Measurements from ENCODE around the gene TMEM117.

The TMEM117 gene

DNA sequence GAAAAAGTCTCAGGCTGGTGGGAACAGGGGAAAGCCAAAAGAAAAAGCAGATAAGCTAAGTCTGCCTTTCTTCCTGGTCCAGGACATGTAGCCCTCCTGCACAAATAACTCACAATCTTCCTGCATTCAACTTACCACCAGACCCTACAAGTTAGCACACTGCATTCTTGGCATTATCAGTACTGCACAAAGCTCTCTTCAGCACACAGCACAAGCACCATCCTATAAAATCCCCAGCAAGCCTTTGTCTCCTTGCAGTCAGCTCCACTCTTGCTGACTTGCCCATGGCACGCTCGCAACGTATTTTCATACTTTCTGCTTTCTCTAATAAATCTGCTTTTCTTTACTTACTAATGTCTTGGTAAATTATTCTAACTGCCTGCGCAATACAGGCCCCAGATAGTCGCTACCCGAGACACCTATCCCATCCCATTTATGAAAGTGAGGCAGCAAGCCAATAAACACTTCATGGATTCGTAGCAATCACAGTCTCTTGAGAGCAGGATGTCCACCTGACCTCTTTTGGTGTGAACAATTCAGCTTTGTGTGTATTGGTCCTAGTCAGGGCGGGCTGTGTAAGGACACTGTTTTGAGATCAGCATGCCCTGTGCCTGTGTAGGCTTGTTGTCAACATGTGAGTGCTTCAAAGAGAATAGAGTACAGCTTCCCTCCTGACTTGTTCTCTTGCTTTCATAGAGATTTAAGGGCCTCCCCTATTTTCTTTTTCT lies 49.0 kb downstream of the TMEM117 start:
- no peak for DNase-seq (ENCODE audit: low read depth)

DNA sequence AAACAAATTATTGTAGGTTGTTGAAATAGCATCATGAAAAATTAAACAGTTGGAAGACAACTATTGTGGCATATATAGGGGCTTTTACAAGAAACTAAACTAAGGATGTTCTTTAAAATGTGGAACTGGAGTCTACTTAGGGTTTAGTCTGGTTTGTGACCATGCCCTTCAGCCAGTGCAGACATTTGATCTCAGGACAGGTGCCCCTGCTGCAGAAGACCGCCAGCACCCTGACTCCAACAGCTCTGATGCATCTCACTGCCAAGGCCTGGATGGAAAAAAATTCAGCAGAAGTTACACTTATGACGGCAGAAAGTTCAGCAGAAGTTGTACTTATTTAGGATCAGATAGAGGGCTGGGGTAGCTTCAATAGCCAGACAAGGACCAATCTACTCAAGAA lies 51.5 kb downstream of the TMEM117 start:
- DNase-seq (ENCODE audit: low read depth) = no peak

DNA sequence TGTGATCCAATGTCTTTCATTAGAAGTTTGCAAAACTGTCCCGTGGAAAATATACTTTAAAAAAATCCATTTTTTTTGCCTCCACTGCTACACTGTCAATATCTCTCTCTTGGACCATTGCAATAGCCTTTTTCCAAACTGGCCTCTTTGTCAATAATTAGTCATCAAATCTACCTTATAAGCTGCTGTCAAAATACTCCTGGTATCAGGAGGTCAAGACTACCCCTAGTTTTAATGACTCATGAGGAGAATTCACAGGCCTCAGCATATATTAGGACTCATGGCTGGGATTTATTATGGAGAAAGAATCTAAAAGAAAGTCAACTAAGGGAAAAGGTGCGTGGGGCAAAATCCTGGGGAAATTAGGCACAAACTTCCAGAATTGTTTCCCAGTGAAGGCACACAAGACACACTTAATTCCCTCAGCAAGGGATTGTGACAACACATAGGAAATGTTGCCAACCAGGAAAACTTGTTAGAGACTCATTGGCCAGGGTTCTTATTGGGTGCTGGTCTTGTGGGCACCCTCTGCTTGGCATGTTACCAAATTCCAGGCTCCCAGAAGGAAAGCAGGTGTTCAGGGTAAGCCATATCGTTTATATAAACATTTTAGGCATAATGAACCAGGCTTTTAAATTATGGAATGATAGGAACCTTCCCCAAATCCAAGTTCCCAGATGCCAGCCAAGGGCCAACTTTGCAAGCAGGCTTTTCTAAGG lies 56.1 kb downstream of the TMEM117 start:
- DNase-seq (ENCODE audit: low read depth) = no peak

DNA sequence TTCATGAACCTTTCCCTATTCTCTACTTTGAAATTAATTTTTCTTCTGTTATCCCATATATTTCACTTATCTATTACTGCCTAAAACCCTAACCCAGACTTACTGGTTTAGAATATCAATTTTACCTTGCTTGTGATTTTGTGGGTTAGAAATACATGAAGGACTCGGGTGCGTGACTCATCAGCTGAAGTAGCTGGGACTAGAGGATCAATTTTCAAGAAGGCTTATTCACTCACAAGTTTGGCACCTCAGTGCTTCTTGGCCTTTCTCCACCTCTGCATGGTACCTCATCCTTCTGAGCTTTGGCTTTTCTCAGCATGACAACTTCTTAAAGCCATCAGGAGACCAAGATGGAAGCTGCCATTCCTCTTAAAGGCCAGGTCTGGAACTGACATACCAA lies 57.8 kb downstream of the TMEM117 start:
- no peak for DNase-seq (ENCODE audit: low read depth)

DNA sequence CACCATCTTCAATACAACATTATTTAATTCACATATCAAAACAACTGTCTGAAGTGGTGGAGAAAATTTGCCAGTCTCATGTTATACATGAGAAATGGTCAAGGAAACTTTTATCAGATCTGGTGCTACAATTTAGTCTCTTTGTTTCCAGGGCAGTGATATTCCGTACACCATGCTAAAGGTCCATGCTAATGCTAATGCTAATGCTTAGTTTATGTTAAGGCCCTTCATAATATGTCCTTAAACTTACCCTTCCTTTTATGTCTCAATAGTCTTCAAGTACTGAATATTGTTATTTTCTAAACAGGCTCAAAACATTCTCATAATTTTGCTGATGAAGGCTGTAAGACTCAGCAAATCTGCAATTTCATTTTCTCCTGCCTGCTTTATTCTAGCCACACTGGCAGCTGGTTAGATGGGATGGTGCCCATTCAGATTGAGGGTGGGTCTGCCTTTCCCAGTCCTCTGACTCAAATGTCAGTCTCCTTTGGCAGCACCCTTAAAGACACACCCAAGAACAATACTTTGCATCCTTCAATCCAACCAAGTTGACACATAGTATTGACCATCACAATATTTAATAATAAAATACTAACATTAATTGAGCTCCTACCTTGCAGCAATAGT lies 59.8 kb downstream of the TMEM117 start:
- DNase-seq (ENCODE audit: low read depth) = no peak

DNA sequence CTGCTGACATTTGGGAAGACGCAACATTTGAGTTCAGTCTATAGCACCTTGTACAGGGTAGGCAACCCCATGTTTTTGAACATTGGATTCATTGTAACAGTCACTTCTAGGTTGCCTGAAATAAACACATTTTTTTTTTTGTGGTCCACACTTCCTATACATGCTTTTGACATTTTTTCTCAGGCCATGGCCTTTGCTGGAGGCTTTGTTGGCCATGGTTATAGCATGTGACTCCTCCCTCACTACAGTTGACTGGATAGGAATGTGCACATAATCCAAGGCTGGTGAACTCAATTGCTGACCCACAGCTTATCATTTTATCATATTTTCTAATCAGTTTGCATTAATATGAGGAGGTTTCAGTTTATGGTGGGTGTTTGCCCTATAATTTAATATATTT lies 60.6 kb downstream of the TMEM117 start:
- no peak for DNase-seq (ENCODE audit: low read depth)

DNA sequence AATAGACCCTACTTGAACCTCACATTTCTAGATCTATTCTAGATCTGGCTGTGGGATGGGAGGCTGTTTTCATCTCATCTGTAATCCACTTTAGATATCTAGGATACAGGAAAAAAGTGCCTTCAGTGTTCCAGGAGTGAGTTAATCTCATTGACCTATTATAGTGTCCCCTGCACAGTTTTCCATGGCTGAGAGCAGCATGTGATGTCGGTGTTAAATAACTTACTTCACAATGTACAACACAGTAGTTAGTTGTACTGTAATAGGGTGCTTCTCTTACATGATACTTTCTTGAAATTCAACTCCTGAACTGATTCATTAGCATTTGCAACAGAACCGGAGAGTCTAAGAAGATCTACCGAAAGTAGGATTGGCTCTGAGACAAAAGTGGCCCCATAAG lies 62.6 kb downstream of the TMEM117 start:
- no peak for DNase-seq (ENCODE audit: low read depth)

DNA sequence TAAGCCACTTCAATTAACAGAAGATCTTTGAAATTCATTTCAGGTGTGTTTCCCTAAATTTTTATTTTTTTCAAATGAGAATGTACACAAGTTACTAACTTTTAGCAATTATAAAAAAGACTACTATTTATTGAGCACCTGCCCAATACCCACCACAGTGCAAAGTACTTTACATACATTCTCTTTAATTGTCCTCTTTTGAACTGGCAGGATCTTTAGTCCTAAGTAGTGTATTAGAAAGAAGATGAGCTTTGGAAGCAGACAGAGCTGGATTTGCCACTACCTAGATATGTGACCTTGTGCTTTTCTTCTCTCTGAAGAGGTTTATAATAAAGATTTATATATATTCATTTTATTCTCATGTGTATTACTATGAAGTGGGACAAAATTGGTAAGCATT lies 63.7 kb downstream of the TMEM117 start:
- DNase-seq (ENCODE audit: low read depth) = no peak

DNA sequence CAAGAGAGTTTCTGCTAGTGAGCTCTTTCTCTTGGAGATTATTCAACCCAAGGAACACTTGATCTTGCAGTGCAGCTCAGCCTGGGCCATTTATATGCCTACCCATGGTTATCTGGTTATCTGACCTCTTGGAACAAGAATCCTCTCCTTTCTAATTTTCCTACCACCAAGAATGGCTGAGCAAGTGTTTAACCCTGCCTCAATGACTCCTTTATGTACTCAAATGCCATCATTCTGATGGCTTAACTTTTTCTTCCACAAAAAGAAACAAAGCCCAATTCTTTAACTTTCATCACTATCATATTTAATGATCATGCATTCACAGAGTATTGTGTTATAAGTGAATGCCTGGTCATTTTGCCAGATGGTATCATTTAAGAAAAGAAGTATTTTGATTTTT lies 67.8 kb downstream of the TMEM117 start:
- DNase-seq (ENCODE audit: low read depth) = no peak

DNA sequence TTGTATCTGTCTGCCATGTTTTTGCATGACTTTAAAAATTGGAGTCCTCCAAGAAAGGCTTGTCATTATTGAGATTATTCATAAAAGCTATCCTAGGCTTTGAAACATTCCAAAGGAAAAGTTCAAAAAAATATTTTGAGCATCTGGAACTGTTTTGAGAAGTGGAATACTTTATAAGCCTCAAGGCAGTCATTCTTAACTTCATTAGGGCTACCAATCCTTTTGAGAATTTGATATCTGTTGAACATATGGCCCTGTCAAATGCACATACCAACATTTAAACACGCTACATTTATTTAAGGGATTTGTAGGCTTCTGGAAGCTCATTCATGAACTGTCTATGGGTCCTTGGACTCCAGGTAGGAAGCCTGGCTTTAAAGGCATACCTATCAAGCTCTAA lies 77.0 kb downstream of the TMEM117 start:
- DNase-seq (ENCODE audit: low read depth) = no peak

DNA sequence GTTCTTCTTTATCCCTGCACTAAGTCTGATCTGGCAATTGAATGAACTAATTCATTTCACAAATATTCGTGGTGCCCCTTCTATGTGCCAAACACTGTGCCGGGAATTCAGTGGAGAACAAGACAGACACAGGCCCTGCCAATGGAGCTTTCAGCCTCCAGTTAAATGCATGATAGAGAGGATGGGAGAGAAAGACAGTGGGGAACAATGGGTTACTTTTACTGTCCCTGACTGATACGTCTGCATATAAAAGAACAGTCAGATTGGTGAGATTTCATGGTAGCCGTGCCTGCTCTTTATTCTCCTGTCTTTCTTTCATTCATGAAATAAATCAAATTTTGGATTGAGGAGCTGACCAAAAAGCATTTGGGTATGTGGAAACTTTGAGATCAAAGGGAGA lies 78.5 kb downstream of the TMEM117 start:
- no peak for DNase-seq (ENCODE audit: low read depth)

DNA sequence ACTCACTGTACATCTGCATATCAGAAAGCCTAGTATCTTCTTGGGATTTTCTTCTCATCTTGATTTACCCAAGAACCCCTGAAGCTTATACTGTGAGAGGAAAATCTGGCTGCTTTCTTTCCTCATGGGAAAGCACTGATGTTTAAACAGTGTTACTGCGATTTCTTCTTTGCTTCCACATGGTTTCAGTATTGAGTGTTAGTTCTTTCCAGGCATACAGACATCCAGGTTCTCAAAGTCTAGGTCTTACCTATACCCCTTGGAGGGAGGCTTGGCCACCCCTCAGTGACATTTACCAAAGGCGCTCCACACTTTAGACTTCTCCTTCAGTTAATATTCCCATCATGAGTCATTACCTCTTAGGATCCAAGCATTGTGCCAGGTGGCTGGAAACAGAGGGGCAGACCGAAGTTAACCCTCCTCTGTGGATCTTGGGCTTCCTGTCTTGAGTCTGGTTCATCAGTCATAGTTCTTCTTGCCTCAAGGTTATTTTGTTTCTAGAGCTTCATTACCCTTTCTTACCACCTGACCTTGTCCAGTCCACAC lies 79.1 kb downstream of the TMEM117 start:
- DNase-seq (ENCODE audit: low read depth) = no peak

DNA sequence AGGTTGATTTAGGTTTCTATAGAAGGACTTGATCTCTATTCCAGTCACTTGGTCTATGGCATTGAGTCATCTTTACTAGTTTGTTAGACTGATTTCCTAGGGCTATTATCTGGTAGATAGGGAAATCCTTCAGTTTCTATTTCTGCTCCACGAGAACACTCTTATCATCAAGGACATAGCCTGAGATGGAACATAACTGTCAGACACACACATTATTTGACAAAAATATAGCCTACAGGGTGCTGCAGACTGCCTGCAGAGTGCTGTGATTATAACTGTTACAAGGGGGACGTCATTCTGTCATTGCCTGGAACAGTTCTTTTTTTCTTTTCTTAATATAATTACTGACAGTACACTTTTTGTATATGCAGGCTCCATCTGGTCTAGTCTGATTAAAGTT lies 82.0 kb downstream of the TMEM117 start:
- no peak for DNase-seq (ENCODE audit: low read depth)

DNA sequence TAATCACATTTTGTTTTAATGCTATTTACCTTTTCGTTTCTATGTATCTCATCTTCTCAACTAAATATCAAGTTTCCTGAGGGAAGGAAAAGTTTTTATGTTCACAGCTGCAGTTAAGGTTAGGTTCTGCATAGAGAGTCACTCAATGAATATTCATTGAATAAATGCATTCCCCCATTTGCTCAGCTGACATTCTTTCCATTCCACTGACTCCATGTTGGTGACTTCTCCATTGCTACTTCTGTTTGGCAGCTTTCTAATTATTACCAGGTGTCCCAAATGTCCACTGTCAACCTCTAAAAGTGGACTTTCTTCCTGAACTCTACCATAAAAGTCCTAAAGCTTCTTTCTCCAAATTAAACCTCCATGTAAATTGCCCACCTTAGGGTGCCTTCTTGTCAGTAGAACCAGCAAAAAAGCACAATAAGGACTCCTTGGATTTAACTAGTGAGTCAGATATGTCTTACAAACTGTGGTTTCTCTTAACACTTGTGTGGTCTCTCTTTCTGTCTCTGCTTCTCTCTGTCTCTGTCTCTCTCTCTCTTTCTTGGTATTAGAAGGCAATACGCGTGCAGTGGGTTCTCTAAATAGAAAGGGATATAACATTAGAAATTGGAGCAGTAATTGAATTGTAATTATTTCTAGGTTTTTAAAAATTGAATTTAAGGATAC lies 85.9 kb downstream of the TMEM117 start:
- DNase-seq (ENCODE audit: low read depth) = no peak

DNA sequence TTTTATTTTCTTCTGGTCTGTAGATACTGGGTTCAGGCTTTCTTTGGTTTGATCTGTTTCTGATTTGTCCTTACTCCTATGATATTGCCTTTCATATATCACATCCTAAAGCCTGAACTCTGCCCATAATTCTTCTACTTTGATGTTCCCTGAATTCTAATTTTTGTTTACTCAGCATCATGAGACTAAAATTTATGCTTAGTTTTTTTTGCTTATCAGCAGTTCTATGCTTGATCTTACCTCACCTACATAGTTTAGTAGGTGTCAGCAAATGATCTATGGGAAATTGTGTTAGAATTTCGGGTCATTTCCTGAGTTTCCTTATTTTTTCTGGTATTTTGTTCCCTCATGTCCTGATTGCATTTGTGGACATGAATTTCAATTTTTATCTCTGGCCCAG lies 94.2 kb downstream of the TMEM117 start:
- no peak for DNase-seq (ENCODE audit: low read depth)

DNA sequence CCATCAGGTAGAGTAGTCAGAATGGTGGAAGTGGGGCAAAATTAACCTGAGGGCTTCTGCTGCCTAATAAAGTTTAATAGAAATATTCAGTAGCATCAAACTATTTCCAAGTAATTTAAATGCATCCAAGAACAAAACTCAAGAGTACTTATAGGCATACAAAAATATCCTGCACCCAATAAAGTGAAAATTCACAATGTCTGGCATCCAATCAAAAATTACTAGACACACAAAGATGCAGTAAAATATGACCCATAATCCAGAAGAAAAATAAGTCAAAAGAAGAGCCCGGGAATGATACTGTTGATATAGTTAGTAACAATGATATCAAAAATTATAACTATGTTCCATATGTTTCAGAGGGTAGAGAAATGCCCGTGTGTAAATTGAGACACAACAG lies 95.3 kb downstream of the TMEM117 start:
- DNase-seq (ENCODE audit: low read depth) = no peak

DNA sequence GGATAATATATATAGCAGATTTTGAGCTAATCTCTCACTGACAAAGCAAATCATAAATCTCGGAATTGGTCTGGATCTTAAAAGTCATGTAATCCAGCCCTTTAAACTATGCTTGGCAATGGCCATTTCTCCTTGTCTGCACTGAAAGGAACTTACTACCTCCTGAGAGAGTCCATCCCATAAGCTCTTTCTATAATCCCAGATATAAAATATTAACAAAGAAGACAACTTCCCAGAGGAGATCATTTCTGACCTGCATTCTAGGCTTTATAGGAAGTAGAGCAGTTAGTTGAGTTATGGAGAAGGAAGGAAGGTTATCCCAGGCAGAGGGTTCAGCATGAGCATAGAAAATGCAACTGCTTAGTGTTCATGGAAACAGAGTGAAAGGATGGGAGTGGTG lies 99.7 kb downstream of the TMEM117 start:
- DNase-seq (ENCODE audit: low read depth) = no peak

DNA sequence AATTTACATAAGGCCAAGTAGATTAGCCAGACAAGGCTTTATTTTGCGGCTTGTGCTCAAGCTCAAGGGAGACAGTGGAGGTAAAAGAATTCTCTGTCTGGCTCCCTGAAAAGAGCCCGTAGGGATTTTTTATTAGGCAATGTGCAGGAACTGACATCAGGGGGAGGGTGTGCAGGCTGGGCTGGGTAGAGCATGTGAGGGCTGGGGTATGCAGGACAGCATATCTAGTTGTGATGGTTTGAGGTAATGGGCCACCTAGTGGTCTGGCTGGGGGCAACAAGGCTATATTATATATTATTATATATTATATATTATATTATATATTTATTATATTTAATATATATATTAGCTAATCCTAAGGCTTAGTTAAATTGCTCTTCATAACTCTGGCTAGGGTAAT lies 102.1 kb downstream of the TMEM117 start:
- DNase-seq (ENCODE audit: low read depth) = no peak

DNA sequence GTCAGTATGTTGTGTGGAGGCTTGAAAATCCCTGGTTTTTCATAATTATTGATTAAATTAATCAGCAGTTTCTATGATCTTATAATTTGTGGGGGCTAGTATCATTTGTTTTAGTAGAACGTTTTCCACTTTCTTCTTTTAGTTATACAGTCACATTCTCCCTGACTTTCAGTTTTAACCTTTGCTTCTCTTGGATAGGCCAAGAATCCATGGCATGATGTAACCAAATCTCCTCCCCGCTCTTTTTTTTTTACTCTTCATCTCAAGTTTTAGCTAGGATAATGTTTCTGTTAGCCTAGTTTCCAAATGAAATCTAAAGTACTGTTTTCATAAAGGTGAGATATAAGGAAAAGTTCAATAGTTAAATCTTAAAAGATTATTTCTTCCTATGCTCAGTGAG lies 106.5 kb downstream of the TMEM117 start:
- no peak for DNase-seq (ENCODE audit: low read depth)

DNA sequence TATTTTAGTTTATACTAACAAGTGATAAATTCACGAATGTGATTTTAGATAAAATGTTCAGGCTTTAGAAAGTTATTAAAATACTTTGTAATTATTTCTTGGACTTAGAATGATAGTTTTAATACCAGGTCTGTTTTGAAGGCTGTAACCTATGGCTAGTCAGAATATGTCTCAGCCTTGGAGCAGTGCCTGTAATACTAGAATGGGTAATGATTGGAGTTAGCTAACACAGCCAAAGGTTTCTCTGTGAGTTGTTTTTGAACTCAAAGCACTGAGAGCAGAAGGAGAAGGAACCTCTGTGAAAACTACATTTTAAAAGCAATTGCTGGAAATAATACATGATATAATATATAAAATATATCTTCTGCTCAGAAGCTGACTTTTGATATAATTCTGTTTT lies 110.1 kb downstream of the TMEM117 start:
- DNase-seq (ENCODE audit: low read depth) = no peak

DNA sequence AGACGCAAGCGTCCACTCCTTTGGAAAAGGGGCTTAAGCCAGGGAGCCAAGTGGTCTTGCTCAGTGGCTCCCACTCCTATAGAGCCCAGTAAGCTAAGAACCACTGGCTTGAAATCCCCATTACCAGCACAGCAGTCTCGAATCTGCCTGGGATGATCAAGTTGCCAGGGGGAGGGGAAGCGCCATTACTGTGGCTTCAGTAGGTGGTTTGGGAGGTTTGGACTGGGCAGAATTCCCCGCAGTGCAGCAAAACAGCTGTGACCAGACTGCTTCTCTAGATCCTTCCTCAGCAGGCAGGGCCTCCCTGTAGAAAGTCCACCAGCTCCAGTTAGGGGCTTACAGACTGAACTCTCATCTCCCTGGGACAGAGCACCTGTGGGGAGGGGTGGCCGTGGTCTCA lies 115.4 kb downstream of the TMEM117 start:
- no peak for DNase-seq (ENCODE audit: low read depth)

DNA sequence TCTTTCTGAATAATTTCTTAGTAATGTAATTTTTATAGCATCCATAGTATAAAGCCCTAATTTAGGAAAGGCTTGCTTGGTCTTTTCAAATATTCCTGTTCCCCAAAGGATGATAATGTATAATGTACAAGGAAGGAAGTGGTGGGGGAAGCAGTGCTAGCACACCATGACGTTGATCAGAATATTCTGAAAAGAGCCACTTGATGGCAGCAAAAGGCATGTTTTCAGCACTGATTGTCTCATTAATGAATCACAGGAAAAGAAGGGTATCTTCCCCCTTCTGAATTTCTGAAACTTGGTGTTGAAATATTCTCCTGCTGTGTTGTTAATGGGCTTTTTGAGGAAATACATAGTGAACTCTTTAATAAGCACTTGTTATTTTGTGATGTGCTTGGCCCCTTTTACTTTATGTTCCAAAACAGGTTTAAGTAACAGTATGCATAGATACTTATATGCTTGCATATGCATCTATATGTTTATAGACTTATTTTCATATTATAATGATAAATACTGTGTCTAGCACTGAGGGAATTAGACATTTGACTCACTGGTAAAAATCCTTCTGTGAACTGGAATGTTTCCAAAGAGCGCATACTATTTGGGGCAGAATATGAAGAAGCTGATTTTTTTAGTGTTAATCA lies 122.0 kb downstream of the TMEM117 start:
- DNase-seq (ENCODE audit: low read depth) = no peak

Measured in stimulated activated CD8-positive, alpha-beta memory T cell treated with anti-CD3 and anti-CD28 coated beads, Interleukin-15, amount 100 ng/mL, for 24 hours (primary cell).